Activated naive CD8-positive, alpha-beta T cell treated with anti-CD3 and anti-CD28 coated beads, Interleukin-2, amount 50 U/mL, for 16 hours (primary cell): ENCODE results near the gene ARMC2.
"Not testable (repeated sequence)": the region's sequence is repeated elsewhere in the genome, so short reads cannot be mapped to it uniquely, and the experiment has no call there.

ENCODE experiments used
- DNase-seq: peaks from one replicate; pipeline ENCODE4 v3.0.0-alpha.2; 2020; ENCODE audit warnings: low read depth, low spot score

The ARMC2 gene

DNA sequence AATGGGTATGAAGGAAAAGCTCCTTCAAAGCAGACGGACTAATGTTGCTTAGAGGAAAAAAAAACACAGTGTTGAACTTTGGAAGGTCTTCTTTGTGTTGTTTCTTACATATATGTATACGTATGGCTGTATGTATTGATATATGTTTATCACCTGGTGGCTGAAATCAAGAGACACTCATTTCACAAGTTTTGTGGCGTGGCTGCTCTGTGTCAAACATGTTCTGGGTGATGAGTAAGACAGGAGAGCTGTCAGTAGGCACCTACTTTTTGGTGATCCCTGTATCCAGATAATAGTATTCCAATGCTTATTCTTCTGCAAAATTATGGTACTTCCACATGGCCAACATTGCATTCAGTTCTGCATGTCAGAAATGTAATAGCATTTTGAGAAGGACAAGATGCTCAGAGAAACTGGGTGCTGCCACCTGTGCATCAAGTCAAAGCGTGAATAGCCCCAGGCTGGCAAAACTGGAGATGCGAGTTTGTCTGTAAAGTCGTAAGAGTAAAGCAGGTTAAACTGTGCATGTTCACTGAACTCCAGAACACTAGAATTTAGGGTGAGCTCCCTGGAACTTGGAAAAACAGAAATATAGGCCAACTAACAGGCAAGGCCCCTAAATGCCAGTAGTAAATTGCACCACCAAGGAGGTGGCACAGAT, 67.9 kb downstream of the ARMC2 start:
- no peak for DNase-seq

DNA sequence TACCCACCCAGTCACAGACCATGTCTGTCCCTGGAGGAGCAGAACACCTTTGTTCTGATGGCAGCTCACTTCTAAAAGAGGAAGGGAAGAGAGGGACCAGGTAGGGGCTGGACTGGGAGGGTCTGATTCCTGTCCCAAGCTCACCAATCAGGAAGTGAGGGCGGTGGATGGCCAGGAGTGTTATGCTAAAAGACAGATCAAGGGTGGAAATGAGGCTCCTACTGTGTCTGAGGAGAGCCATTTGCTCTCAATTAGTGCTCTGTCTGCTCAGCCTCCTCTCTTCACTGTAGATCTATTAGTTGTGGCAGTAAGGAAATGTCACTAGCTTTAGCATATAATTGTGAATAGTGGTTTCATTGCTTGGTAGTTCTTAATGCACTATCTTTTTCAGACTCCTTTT, 72.5 kb downstream of the ARMC2 start:
- DNase-seq = no peak

DNA sequence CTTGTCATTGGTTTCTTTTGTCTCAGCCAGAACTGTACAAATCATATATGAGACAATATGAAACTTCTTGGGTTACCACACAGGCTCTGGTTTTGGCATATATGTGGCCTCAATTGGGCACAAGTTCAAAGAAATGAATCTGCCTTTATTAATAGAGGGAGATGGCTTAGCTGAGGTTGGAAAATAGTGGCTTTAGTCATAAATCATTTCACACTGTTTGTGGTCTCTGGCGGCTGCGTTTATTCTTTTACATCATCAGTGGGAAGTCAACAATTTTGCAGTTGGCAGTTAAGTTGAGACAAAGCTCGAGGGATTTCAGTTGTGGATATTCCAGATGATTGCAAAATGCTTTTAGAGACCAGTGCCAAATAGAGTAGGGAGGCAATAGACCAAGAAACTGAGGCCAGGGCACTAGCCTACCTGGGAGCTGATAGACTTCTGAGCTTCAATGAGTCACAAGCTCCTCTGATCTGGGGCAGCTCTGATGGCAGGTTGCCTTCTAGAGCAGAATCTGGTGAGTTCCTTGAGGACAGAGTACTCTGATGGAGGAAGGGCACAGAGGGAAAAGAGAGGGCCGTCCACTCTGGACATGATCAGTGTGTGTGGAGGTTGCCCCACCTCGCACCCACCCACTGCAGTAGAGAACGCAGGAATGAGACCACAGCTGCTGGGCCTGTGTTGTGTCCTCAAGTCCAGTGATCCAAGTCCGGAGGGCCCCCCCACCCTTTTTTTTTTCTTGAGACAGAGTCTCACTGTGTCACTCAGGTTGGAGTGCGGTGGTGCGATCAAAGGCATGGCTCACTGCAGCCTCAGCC, 73.5 kb downstream of the ARMC2 start:
- no peak for DNase-seq

DNA sequence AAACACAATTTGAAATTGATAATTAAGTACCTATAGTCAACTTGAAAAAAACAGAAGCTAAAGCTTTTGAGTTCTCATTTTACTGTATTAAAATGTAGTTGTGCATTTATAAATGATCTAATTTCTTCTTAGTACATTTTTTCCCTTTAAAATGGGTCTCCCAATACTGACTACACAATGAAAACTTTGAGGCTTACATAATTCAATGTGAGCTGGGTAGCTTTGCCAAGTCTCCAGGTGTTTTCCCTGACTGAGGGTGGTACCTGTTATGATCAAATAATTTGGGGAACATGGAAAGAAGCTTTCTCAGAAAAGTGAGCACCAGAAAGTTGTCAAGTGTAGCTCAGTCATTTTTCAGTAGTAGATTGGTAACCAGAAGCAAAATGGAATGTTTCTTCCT, 74.3 kb downstream of the ARMC2 start:
- no peak for DNase-seq

DNA sequence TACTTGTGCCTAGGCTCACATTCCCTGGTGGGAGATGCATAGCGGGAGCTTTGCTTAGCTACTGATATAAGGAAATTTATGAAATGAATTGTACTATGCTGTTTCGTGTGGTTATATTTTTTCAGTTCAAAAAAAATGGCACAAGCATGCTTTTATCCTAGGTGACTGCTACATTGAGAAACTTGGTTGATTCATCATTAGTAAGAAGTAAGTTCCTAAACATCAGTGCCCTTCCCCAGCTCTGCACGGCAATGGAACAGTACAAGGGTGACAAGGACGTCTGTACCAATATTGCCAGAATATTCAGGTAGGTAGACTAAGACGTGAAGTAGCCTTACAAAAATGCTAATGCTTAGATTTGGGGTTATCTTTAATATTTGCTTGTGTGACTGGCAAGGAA, 79.7 kb downstream of the ARMC2 start:
- DNase-seq = no peak

DNA sequence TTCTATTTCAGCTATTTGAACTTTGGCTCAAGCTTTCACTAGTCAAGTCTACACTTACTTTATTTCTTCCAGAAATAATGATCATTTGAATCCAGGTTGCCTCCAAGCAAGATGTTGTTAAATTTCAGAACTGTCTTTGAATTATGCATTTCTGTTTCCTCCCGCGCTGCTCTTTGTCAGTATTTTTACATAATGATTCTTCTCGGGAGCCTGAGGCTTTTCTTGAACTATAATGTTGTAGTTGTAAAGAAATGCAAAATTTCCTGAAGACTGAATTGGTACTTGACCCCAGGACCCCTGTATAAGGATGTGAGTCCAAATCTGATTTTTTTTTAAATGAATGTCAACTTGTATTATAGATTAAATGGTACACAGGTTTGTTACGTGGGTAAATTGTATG, 80.4 kb downstream of the ARMC2 start:
- no peak for DNase-seq

DNA sequence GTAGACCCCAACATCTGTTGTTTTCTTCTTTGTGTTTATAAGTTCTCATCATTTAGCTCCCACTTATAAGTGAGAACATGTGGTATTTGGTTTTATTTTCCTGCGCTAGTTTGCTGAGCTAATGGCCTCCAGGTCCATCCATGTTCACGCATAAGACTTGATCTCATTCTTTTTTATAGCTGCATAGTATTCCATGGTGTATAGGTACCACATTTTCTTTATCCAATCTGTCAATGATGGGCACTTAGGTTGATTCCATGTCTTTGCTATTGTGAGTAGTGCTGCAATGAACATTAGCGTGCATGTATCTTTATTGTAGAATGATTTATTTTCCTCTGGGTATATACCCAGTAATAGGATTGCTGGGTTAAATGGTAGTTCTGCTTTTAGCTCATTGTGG, 82.9 kb downstream of the ARMC2 start:
- DNase-seq = not testable (repeated sequence)

DNA sequence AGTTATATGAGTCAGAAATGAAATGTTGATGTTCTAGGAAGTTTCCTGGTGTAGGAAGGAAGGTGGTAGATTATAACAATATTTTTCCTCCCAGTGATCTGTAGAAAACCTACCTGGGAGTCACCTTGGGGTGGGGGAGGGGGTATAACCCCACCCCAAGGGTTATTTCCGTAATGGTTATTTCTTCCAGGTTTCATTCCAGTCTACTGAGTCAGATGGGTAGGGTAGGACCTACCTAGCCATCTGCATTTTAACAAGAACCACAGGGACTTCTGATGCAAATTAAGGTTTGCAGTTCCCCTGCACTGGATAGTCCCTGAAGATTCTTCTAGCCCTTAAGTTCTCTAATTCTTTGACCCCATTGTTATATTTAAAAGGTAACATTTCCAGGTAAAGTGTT, 88.9 kb downstream of the ARMC2 start:
- no peak for DNase-seq

DNA sequence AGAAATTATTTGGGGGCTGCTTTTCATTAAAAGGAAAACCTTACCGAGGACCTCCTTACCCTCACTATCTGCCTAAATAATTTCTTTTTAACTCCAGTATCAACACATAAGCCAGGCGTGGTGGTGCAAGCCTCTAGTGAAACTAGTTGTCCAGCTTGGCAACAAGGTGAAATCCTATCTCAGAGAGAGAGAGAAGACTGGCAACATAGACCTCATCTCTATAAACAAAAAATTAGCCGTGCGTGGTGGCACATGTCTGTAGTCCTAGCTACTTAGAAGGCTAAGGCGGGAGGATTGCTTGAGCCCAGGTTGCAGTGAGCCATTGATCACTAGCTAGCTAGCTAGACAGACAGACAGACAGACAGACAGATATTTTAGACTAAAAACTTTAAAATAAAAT, 92.5 kb downstream of the ARMC2 start:
- no peak for DNase-seq

DNA sequence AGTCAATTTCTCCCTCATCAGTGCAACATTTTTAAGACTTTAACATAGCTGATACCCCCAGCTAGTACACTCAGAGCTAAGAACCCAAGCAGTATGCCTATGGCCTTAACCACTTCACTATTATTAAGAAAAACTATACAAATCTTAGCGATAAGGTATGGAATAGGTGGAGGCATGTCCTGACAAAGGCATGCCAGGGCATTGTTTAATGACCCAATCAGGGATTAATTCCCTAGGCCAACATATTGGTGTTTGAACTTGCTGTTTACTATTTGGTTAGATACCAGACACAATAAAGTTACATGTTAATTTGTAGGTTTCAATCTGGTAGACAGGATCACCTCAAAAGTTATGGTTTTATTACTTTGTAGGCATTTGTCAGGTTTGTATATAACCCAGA, 93.1 kb downstream of the ARMC2 start:
- DNase-seq = no peak

DNA sequence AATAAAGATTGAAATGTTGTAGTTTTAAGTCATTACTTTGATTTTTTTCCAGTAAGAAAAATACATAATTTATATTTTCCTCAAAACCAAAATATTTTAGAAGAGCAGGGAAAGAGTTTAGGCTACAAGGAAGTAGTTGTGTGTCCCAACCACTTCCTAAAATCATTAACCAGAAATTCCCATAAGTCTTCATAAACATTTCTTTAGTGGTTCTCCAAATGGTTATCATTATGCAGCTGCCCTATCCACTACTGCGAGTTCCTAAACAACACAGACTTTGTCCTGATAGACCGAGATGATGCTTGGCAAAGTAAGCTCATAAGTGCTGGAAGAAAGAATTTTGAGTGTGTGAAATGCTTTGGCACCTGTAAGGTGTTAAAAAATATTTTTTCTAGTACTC, 93.6 kb downstream of the ARMC2 start:
- no peak for DNase-seq

DNA sequence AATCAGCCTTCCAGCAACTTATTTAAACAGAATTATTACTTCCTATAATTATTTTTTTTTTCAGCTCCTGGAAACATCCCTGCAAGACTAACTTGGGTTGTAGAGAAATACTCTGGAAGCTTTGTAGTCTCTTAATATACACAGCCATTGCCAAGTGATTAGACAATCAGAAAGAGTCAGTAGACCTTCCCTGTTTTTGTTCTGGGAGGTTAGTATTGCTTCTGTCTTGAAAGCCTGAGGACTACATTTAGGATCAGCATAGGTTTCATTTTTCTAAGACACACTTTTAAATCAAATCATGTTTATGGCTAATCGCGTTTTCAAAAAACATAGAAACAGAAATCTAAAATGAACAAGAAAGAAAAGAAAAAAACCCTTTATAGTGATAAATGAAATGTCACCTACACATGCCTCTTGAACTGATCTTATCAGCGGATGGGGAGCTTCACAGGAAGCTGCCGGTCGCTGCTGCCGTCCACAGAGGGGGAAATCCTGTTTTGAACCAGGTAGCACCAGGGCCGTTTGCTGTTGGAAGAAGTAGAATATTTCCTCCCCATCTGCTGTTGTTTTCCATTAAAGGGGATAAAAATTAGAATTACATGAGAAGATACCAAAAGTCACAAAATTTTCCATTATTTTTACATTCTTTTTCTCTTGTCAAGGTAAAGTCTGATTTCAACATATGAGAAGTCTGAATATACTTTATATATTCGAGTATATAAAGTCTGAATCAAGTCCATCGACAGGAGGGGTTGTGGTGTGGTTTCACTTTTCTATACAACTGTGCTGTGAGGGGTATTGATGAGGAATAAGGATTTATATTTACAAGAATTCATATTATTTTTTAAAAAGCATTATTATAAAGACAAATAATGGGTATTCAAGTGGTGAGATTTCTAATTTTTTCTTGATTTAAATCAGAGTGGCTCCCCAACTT, 94.6 kb downstream of the ARMC2 start:
- DNase-seq = no peak

DNA sequence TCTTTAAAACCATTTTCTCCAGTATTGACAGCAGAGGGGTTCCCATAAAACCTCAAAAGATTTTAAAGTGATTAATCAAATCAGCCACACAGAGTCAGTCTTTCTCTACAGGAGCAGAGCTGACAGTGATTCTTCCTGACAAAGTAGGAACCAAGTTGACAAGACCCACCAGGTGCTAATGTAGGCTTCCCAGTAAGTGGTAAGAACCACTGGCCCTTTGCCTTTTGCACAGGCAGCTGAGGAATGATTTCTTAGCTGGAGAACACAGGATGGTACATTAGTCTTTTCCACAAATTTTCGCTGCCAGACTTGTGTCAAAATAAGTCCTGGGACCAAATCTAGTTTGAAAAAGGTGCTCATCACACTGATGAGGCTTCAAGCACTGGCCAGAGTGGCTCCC, 95.8 kb downstream of the ARMC2 start:
- DNase-seq = no peak

DNA sequence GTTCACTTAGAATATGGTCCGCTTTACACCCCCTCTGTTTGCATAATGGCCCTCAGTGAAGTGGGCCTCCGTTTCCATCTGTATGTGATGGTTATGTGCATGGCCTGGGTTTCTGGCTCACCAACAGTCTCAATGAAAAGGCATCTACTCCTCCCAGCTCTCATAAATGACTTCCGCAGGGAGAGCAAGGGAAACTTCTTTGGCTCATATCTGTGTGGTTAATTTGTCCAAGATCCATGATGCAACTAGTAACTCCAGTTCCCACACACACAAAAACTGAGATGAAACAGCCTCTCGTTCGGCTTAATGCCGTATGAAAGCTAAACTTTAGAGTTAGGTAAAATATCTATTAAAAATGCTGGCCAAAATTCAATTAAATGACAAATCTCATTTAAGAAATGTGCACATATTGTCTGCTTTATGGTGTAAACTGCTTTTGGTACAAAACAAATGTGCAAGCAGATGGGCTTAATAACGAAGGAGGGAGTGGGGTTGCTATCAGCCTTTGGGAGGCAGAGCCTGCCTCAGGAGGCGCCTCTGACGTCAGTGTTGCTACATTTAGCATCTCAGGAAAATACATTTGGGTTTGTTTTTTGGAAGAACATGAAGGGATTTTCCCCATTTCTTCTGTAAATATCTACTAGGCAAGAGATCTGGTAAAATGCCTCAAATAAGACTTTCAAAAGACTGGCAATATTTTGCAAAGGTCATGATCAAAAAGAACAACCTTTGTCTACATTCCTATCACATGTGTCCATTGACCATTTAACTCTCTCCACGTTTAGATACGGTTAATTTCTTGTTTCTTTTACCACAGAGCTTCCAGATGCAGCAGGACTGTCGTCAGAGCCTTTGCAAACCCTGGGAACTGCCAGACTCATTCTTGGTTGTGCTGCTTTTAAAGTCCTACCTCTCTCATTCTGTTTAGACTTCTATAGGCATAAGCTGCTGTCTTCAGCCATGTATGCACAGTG, 96.8 kb downstream of the ARMC2 start:
- no peak for DNase-seq

DNA sequence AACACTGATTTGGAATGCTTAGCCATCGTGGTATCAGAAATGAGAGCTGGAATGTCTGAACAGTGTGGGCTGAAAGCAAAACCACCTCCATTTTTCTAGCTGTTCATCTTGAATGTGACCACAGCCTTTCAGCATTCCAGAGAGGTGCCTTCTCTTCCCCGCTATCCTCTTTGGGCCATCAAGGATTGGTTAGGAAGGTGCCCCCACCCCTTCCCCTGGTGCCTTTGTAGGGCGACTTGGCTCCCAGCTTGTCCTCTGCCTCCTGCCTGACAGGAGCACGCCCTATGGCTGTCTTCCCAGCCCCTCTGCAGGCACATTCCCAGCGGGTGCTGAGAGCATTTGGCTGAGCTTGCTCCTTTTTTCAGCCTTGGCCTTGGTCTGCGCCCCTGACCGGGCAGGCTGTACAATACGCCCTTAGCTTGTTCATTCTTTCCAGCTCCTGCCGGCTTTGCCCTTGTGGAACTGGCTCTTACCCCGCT, 97.5 kb downstream of the ARMC2 start:
- DNase-seq = no peak

DNA sequence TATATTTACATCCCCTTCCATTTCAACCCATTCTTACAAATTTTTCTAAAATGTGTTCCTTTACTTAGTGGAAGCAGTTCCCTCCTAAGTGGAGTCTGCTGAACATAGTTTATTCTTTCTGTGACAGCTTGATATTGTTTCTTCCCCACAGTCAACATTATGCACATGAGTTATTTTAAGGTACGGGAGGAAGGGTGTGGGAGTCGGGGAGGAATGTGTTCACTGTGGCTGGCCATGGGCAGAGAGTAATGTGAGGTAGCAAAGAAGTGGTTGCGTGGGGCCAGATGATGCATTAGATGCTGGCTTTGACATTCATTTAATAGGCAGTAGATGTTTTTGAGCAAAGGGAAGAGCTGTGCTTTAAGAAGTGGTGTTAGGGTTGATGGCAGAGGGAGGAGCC, 98.5 kb downstream of the ARMC2 start:
- DNase-seq = no peak

DNA sequence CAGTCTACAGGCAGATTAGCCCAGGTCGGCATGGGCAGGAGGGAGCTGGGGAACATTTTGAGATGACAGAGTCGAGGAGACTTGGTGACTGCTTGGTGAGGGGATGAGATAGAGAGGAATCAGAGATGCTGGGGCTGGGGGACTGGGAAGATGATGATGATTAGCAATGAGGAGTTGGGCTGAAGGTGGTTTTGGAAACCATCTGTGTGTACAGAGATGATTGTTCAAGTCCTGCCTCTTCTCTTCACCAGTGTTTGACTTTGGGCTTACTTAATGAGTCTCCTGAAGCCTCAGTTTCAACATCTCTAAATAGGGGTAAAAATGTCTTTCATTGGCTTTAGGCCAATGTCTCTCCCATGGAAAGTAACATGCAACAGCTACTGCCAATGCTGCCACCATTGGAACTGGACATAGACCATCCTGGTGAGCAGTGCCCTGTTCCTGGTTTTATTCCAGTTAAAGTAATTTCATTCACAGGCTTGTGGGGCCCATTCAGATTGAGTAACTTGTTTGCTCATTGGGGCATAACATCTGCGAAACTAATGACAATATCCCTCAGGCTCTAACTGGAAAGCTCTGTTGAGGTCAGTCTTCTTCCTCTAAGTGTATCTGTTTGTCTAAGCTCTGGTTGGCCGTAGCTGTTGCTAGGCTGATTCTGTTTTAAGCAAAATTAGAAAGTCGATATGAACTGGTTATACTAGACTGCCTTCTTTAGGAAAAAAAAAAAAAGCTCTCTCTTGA, 99.1 kb downstream of the ARMC2 start:
- no peak for DNase-seq

DNA sequence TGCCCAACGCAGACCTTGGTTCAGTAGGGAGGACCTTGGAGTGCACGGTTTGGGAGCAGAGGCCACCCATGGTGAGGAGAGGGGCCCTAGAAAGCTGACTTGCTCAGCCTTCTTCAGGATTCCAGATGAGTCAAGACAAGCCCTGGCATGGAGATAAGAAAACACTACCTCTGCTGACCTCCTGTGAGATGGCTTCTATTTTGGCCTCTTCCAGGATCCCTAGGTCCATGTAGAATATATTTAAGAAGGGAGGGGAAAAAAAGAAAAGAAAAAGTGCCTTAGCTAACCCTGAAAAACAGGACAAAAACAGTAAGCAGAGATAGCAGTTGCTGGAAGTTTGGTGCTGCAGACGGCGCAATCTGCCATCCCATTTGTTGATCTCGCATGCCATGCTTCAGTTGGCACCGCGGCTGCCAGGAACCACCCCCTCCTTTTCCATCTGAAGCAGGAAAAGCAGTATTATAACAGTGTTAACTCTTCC, 100.0 kb downstream of the ARMC2 start:
- DNase-seq = no peak

DNA sequence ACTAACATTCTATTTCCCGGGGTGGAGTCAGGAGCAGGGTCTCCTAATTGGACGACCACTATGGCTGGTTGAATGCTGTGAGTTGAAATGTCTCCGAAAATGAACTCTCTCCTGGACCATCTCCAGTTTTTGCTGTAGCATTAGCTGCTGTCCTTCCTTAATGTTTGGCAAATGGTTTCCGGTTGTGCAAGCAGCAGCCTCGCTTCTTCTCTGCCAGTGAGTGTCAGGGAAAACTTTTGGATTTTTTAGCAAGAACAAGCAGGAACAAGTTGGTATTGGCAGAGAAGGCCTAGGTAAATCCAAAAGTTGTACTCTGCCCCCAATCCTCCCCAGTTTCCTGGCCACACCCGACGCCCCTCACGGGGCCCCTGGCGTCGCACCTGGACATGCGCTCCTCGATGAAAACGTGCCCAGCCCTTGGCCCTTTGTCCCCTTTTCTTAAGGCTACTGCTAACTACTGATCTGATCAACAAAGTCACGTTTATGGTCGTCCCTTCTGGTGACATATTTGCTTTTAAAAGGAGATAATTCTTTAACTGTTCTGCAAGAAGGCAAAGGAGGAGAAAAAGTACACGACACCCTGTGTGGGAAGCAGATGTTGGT, 103.2 kb downstream of the ARMC2 start:
- DNase-seq = no peak
